CD14-positive monocyte (primary cell): ENCODE measurements around the gene ITGAV. TPM values are rescaled to one million over a fixed set of nuclear protein-coding genes. Genes with fewer than 3 reads are reported as not detected.
A peak's percentile ranks its signal among the peaks of the same experiment; 100 is the strongest.

Source experiments
- DNase-seq, 3 donors: peaks; one replicate each; pipeline ENCODE4 v3.0.0-alpha.2; 2011 to 2022
- H2AFZ ChIP-seq: 2 replicates; pipeline ENCODE4 v1.6.0; 2012; ENCODE audit warnings: mild to moderate bottlenecking, low read depth, low read length, inconsistent platforms; ENCODE audit not compliant: insufficient read depth, poor library complexity, severe bottlenecking
- H3K27ac ChIP-seq, 2 donors: 1 replicate in 1 of 2; 2 replicates in 1 of 2; pipeline ENCODE4 v1.5.1; 2012 to 2013; ENCODE audit warnings: low read length in 2 of 2, control low read depth in 1 of 2, inconsistent platforms in 1 of 2, low read depth in 1 of 2, mild to moderate bottlenecking in 1 of 2
- H3K27me3 ChIP-seq, 2 donors: one replicate each; pipeline versions ENCODE4 v1.6.0 to v1.6.1; 2011 to 2013; ENCODE audit warnings: low read length in 2 of 2; ENCODE audit not compliant: control insufficient read depth in 2 of 2, insufficient read depth in 2 of 2
- H3K36me3 ChIP-seq, 2 donors: replicated peaks in 1 of 2; 1 replicate in 1 of 2; 2 replicates in 1 of 2; pipeline versions ENCODE4 v1.5.1 to v1.6.1; 2012 to 2013; ENCODE audit warnings: low read length in 2 of 2, control low read depth in 1 of 2, inconsistent platforms in 1 of 2, mild to moderate bottlenecking in 1 of 2; ENCODE audit not compliant: insufficient read depth in 2 of 2, control insufficient read depth in 1 of 2
- H3K4me1 ChIP-seq, 2 donors: 1 replicate in 1 of 2; 2 replicates in 1 of 2; pipeline versions ENCODE4 v1.5.1 to v1.6.1; 2012 to 2013; ENCODE audit warnings: low read length in 2 of 2, control low read depth in 1 of 2, inconsistent platforms in 1 of 2, mild to moderate bottlenecking in 1 of 2, moderate library complexity in 1 of 2; ENCODE audit not compliant: insufficient read depth in 2 of 2, control insufficient read depth in 1 of 2
- H3K4me2 ChIP-seq: replicated peaks from 2 replicates; pipeline ENCODE3; 2012; ENCODE audit warnings: low read length, moderate library complexity, mild to moderate bottlenecking; ENCODE audit not compliant: poor library complexity, severe bottlenecking; ENCODE audit errors: extremely low read depth
- H3K4me3 ChIP-seq, 3 experiments: fragments of 200-600 bp in 1 of 3; sonication (generic) in 1 of 3; replicated peaks in 1 of 3; 1 replicate in 2 of 3; 2 replicates in 1 of 3; pipeline ENCODE4 v1.5.1; 2011 to 2013; ENCODE audit warnings: low read length in 3 of 3, mild to moderate bottlenecking in 3 of 3, control low read depth in 2 of 3, low read depth in 2 of 3, inconsistent platforms in 1 of 3, moderate library complexity in 1 of 3
- H3K79me2 ChIP-seq: 2 replicates; pipeline ENCODE4 v1.6.0; 2012; ENCODE audit warnings: mild to moderate bottlenecking, control low read depth, inconsistent platforms, low read length, moderate library complexity; ENCODE audit not compliant: insufficient read depth
- H3K9ac ChIP-seq: 2 replicates; pipeline ENCODE4 v1.6.0; 2017; ENCODE audit warnings: low read length, mild to moderate bottlenecking; ENCODE audit not compliant: insufficient read depth, poor library complexity, severe bottlenecking
- H3K9me3 ChIP-seq, 2 donors: replicated peaks in 1 of 2; 1 replicate in 1 of 2; 2 replicates in 1 of 2; pipeline versions ENCODE4 v1.5.1 to v1.6.1; 2012 to 2013; ENCODE audit warnings: low read length in 2 of 2, control low read depth in 1 of 2; ENCODE audit not compliant: control insufficient read depth in 1 of 2, insufficient read depth in 1 of 2
- H4K20me1 ChIP-seq: 2 replicates; pipeline ENCODE4 v1.6.0; 2012; ENCODE audit warnings: mild to moderate bottlenecking, low read length, control low read depth, moderate library complexity; ENCODE audit not compliant: insufficient read depth
- H3K27ac Mint-ChIP-seq, 7 donors: one replicate each; pipeline ENCODE4 v1.8.0; 2020; ENCODE audit warnings: mild to moderate bottlenecking in 7 of 7, mixed read lengths in 7 of 7, moderate library complexity in 6 of 7, inconsistent platforms in 2 of 7
- H3K27me3 Mint-ChIP-seq, 3 donors: one replicate each; pipeline ENCODE4 v1.8.0; 2021 to 2022; ENCODE audit warnings: low read depth in 3 of 3, mild to moderate bottlenecking in 3 of 3, mixed read lengths in 3 of 3, moderate library complexity in 3 of 3, inconsistent platforms in 1 of 3
- H3K36me3 Mint-ChIP-seq, 2 donors: one replicate each; pipeline ENCODE4 v1.8.0; 2020; ENCODE audit warnings: mixed read lengths in 2 of 2, inconsistent platforms in 1 of 2, mild to moderate bottlenecking in 1 of 2
- H3K4me1 Mint-ChIP-seq: one replicate; pipeline ENCODE4 v1.8.0; 2020; ENCODE audit warnings: mild to moderate bottlenecking, mixed read lengths
- H3K4me3 Mint-ChIP-seq, 2 donors: one replicate each; pipeline ENCODE4 v1.8.0; 2020; ENCODE audit warnings: mild to moderate bottlenecking in 2 of 2, mixed read lengths in 2 of 2, moderate library complexity in 1 of 2
- H3K9me3 Mint-ChIP-seq, 7 donors: one replicate each; pipeline ENCODE4 v1.8.0; 2020 to 2022; ENCODE audit warnings: mixed read lengths in 7 of 7, mild to moderate bottlenecking in 6 of 7, moderate library complexity in 6 of 7, inconsistent platforms in 2 of 7
- WGBS: methylation state at CpG from one replicate; pipeline ENCODE4 v1.1.5; 2013; ENCODE audit warnings: missing lambda C conversion rate; ENCODE audit not compliant: insufficient coverage; 5-methylcytosine and 5-hydroxymethylcytosine counted together
- intact Hi-C, 2 donors: fragments of 100-400 bp; cut with micrococcal nuclease; formaldehyde crosslinking; loops; one replicate each; pipeline versions ENCODE4 v1.15.0 to v1.15.1; 2023
- polyA plus RNA-seq, 3 donors: library from polyadenylated mRNA; depleted of rRNA in 1 of 3; unstranded in 2 of 3; stranded (reverse) in 1 of 3; fragments of 300-500 nt in 2 of 3; fragments of >200 nt in 1 of 3; fragmentation: Illumina TruSeq in 2 of 3; gene quantifications; 1 replicate in 2 of 3; 2 replicates in 1 of 3; pipeline ENCODE4 v1.2.3, GENCODE V29; 2012 to 2021
- TF ChIP-seq, protein P1 (sequence below): fragments of 200-600 bp; IDR thresholded peaks from one replicate; pipeline ENCODE4 v1.8.0; 2022; ENCODE audit warnings: antibody characterized with exemption, mild to moderate bottlenecking

Gene ITGAV
- polyA plus RNA-seq, 3 donors = 4.9 to 8.2 (median 6.0) TPM

DNA sequence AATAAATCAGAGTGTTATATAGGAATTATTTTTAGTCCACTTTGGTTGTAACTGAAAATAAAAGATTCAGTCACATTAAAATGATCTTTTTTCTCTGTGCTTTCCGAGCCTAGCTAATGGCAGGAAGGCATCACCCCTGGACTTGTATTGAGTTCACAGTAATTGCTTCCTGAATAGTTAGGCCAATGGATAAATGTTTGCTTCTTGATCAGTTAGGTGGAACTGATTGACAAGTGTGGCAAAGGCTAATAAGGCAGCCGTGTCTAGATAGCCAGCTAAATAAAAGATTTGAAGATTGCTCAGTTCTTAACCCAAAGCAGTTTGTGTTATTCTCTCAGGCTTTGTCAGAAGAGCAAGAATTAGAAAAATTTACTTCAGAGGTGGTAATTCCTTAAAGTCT, 124.8 kb downstream of the ITGAV start:
- H3K36me3 Mint-ChIP-seq = no peaks in the 10 kb centered on the region

DNA sequence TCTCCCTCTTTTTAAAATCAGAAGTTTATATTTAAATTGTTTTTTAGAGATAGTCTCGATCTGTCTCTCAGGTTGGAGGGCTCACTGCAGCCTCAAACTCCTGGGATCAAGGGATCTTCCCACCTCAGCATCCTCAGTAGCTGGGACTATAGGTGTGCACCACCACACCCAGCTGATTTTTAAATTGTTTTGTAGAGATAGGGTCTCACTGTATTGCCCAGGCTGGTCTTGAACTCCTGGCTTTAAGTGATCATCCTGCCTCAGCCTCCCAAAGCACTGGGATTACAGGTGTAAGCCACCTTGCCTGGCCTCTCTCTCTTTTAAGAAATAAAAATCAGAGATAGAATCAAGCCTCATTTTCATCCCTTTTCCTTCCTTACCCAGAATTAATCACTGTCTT, 126.1 kb downstream of the ITGAV start:
- Mint-ChIP-seq H3K9me3 (peaks cover 0 to 4% (median 0%) of the 10 kb centered on the region in 7 donors), H3K36me3 (no peaks in the 10 kb centered on the region), H3K27me3 (peaks cover 0 to 3% (median 2%) of the 10 kb centered on the region in 3 donors), H3K4me1 (no peaks in the 10 kb centered on the region), H3K27ac (peak overlapping the region in 1 of 7 donors; percentile 30), H3K4me3 (no peak overlapping the region)
- intact Hi-C loops = no loop called here
- Histone ChIP-seq H3K4me2 (no peak overlapping the region), H3K27me3 (no peaks in the 10 kb centered on the region), H3K4me1 (no peaks in the 10 kb centered on the region), H2AFZ (no peak overlapping the region), H3K9me3 (no peaks in the 10 kb centered on the region), H3K79me2 (no peaks in the 10 kb centered on the region), H3K9ac (no peak overlapping the region), H4K20me1 (no peaks in the 10 kb centered on the region), H3K4me3 (no peak overlapping the region), H3K27ac (no peak overlapping the region), H3K36me3 (no peaks in the 10 kb centered on the region)
- no CpG with 5 or more reads among the region's 1 CpG for WGBS
- DNase-seq = no peak
- TF ChIP-seq, protein P1, sequence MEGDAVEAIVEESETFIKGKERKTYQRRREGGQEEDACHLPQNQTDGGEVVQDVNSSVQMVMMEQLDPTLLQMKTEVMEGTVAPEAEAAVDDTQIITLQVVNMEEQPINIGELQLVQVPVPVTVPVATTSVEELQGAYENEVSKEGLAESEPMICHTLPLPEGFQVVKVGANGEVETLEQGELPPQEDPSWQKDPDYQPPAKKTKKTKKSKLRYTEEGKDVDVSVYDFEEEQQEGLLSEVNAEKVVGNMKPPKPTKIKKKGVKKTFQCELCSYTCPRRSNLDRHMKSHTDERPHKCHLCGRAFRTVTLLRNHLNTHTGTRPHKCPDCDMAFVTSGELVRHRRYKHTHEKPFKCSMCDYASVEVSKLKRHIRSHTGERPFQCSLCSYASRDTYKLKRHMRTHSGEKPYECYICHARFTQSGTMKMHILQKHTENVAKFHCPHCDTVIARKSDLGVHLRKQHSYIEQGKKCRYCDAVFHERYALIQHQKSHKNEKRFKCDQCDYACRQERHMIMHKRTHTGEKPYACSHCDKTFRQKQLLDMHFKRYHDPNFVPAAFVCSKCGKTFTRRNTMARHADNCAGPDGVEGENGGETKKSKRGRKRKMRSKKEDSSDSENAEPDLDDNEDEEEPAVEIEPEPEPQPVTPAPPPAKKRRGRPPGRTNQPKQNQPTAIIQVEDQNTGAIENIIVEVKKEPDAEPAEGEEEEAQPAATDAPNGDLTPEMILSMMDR = no peak

More for the DNA sequence above, 124.8 kb downstream of the ITGAV start:
- no peak overlapping the region for H3K27ac ChIP-seq
- no peaks in the 10 kb centered on the region for H3K4me1 ChIP-seq
- Mint-ChIP-seq H3K9me3 (no peaks in the 10 kb centered on the region), H3K4me3 (no peak overlapping the region), H3K27me3 (peaks cover 0 to 5% (median 2%) of the 10 kb centered on the region in 3 donors), H3K27ac (no peak overlapping the region), H3K4me1 (no peaks in the 10 kb centered on the region)
- H3K36me3 ChIP-seq = no peaks in the 10 kb centered on the region
- DNase-seq = no peak
- no peaks in the 10 kb centered on the region for H3K9me3 ChIP-seq
- no peak overlapping the region for H2AFZ ChIP-seq
- H4K20me1 ChIP-seq = no peaks in the 10 kb centered on the region
- no peak overlapping the region for H3K4me2 ChIP-seq
- 100% methylated on average over 1 of the region's 2 CpGs for WGBS
- no peak overlapping the region for H3K9ac ChIP-seq
- TF ChIP-seq, protein P1 = no peak
- no peaks in the 10 kb centered on the region for H3K79me2 ChIP-seq
- H3K4me3 ChIP-seq = no peak overlapping the region
- intact Hi-C loops = no loop called here
- no peaks in the 10 kb centered on the region for H3K27me3 ChIP-seq
